ENCODE data around the gene GRM7. TPM values are rescaled to one million over a fixed set of nuclear protein-coding genes. Genes with fewer than 3 reads are reported as not detected.

The GRM7 gene
- polyA plus RNA-seq, 6 donors from 2014 or later, result not detected

GRCh38 chr3:7282988-7283387 lies 422.1 kb downstream of the GRM7 start:
- ATAC-seq (ENCODE audit: low read depth in 2 of 2), result no peak
- Mint-ChIP-seq H3K9me3 (peaks cover 0 to 5% (median 0%) of the 10 kb centered on the region in 7 donors), H3K27me3 (no peaks in the 10 kb centered on the region), H3K27ac (no peak overlapping the region), H3K36me3 (no peaks in the 10 kb centered on the region), H3K4me3 (no peak overlapping the region), H3K4me1 (no peaks in the 10 kb centered on the region)
- no peak for DNase-seq

- DNase-seq, result no peak
- peaks cover 0 to 5% (median 0%) of the 10 kb centered on the region in 7 donors for H3K9me3 Mint-ChIP-seq
- ATAC-seq (ENCODE audit: low read depth in 2 of 2), result no peak
- H3K36me3 Mint-ChIP-seq, result no peaks in the 10 kb centered on the region
- H3K4me1 Mint-ChIP-seq, result no peaks in the 10 kb centered on the region
- H3K4me3 Mint-ChIP-seq, result no peak overlapping the region
- H3K27me3 Mint-ChIP-seq, result no peaks in the 10 kb centered on the region
- no peak overlapping the region for H3K27ac Mint-ChIP-seq
Measured at GRCh38 chr3:7285505-7285904, 424.6 kb downstream of the GRM7 start.

- no peaks in the 10 kb centered on the region for H3K4me1 Mint-ChIP-seq
- DNase-seq (no peak), ATAC-seq (ENCODE audit: low read depth in 2 of 2) (no peak)
- H3K36me3 Mint-ChIP-seq, result no peaks in the 10 kb centered on the region
- H3K9me3 Mint-ChIP-seq, result peaks cover 0 to 4% (median 2%) of the 10 kb centered on the region in 7 donors
- no peak overlapping the region for H3K4me3 Mint-ChIP-seq
- no peak overlapping the region for H3K27ac Mint-ChIP-seq
- no peaks in the 10 kb centered on the region for H3K27me3 Mint-ChIP-seq
Measured at GRCh38 chr3:7288133-7288532, 427.2 kb downstream of the GRM7 start.

GRCh38 chr3:7289121-7289520 lies 428.2 kb downstream of the GRM7 start:
- Mint-ChIP-seq H3K27me3 (no peaks in the 10 kb centered on the region), H3K4me3 (no peak overlapping the region), H3K27ac (no peak overlapping the region), H3K4me1 (no peaks in the 10 kb centered on the region), H3K9me3 (peaks cover 0 to 7% (median 2%) of the 10 kb centered on the region in 7 donors), H3K36me3 (no peaks in the 10 kb centered on the region)
- ATAC-seq (ENCODE audit: low read depth in 2 of 2) (no peak), DNase-seq (no peak)

- H3K27me3 Mint-ChIP-seq, result no peaks in the 10 kb centered on the region
- peaks cover 0 to 7% (median 2%) of the 10 kb centered on the region in 7 donors for H3K9me3 Mint-ChIP-seq
- H3K4me3 Mint-ChIP-seq, result no peak overlapping the region
- no peak overlapping the region for H3K27ac Mint-ChIP-seq
- no peaks in the 10 kb centered on the region for H3K4me1 Mint-ChIP-seq
- H3K36me3 Mint-ChIP-seq, result no peaks in the 10 kb centered on the region
- ATAC-seq (ENCODE audit: low read depth in 2 of 2) (no peak), DNase-seq (no peak)
Measured at GRCh38 chr3:7290077-7290825, 429.3 kb downstream of the GRM7 start.

- Mint-ChIP-seq H3K27me3 (no peaks in the 10 kb centered on the region), H3K27ac (no peak overlapping the region), H3K4me1 (no peaks in the 10 kb centered on the region), H3K36me3 (no peaks in the 10 kb centered on the region), H3K9me3 (peaks cover 0 to 7% (median 2%) of the 10 kb centered on the region in 7 donors), H3K4me3 (no peak overlapping the region)
- no peak for DNase-seq
- no peak for ATAC-seq (ENCODE audit: low read depth in 2 of 2)
Measured at GRCh38 chr3:7292362-7292761, 431.4 kb downstream of the GRM7 start.

GRCh38 chr3:7293286-7293685 lies 432.4 kb downstream of the GRM7 start:
- ATAC-seq (ENCODE audit: low read depth in 2 of 2) (no peak), DNase-seq (no peak)
- Mint-ChIP-seq H3K4me1 (no peaks in the 10 kb centered on the region), H3K9me3 (peaks cover 0 to 7% (median 2%) of the 10 kb centered on the region in 7 donors), H3K4me3 (no peak overlapping the region), H3K27ac (no peak overlapping the region), H3K36me3 (no peaks in the 10 kb centered on the region), H3K27me3 (no peaks in the 10 kb centered on the region)

GRCh38 chr3:7305561-7305960 lies 444.6 kb downstream of the GRM7 start:
- Mint-ChIP-seq H3K27ac (peak overlapping the region in 1 of 6 donors; percentile 44), H3K27me3 (no peaks in the 10 kb centered on the region), H3K4me3 (no peak overlapping the region), H3K4me1 (no peaks in the 10 kb centered on the region), H3K9me3 (peaks cover 2 to 17% (median 10%) of the 10 kb centered on the region in 7 donors), H3K36me3 (no peaks in the 10 kb centered on the region)
- ATAC-seq (ENCODE audit: low read depth in 2 of 2), result no peak
- DNase-seq, result no peak

- Mint-ChIP-seq H3K4me3 (no peak overlapping the region), H3K36me3 (no peaks in the 10 kb centered on the region), H3K4me1 (no peaks in the 10 kb centered on the region), H3K27me3 (no peaks in the 10 kb centered on the region), H3K27ac (no peak overlapping the region), H3K9me3 (peaks cover 4 to 17% (median 9%) of the 10 kb centered on the region in 7 donors)
- ATAC-seq (ENCODE audit: low read depth in 2 of 2), result no peak
- no peak for DNase-seq
Measured at GRCh38 chr3:7306901-7307300, 446.0 kb downstream of the GRM7 start.

- no peaks in the 10 kb centered on the region for H3K27me3 Mint-ChIP-seq
- ATAC-seq (ENCODE audit: low read depth in 2 of 2) (no peak), DNase-seq (no peak)
- H3K36me3 Mint-ChIP-seq, result no peaks in the 10 kb centered on the region
- H3K4me1 Mint-ChIP-seq, result no peaks in the 10 kb centered on the region
- H3K9me3 Mint-ChIP-seq, result peaks cover 4 to 17% (median 10%) of the 10 kb centered on the region in 7 donors
- no peak overlapping the region for H3K4me3 Mint-ChIP-seq
- no peak overlapping the region for H3K27ac Mint-ChIP-seq
Measured at GRCh38 chr3:7307410-7307809, 446.5 kb downstream of the GRM7 start.

- Mint-ChIP-seq H3K9me3 (peaks cover 2 to 7% (median 4%) of the 10 kb centered on the region in 7 donors), H3K4me1 (no peaks in the 10 kb centered on the region), H3K27ac (no peak overlapping the region), H3K27me3 (no peaks in the 10 kb centered on the region), H3K4me3 (no peak overlapping the region), H3K36me3 (no peaks in the 10 kb centered on the region)
- DNase-seq (no peak), ATAC-seq (ENCODE audit: low read depth in 2 of 2) (no peak)
Measured at GRCh38 chr3:7309641-7310102, 448.8 kb downstream of the GRM7 start.

GRCh38 chr3:7315037-7315436 lies 454.1 kb downstream of the GRM7 start:
- Mint-ChIP-seq H3K27ac (no peak overlapping the region), H3K36me3 (no peaks in the 10 kb centered on the region), H3K4me1 (no peaks in the 10 kb centered on the region), H3K4me3 (no peak overlapping the region), H3K27me3 (peaks cover 0 to 4% (median 0%) of the 10 kb centered on the region in 3 donors), H3K9me3 (peaks cover 2 to 16% (median 6%) of the 10 kb centered on the region in 7 donors)
- DNase-seq, result no peak
- no peak for ATAC-seq (ENCODE audit: low read depth in 2 of 2)

- Mint-ChIP-seq H3K4me1 (no peaks in the 10 kb centered on the region), H3K27ac (no peak overlapping the region), H3K36me3 (no peaks in the 10 kb centered on the region), H3K9me3 (peaks cover 0 to 8% (median 3%) of the 10 kb centered on the region in 7 donors), H3K27me3 (peaks cover 0 to 4% (median 0%) of the 10 kb centered on the region in 3 donors), H3K4me3 (no peak overlapping the region)
- no peak for ATAC-seq (ENCODE audit: low read depth in 2 of 2)
- DNase-seq, result no peak
Measured at GRCh38 chr3:7322957-7323669, 462.2 kb downstream of the GRM7 start.

GRCh38 chr3:7328339-7328738 lies 467.4 kb downstream of the GRM7 start:
- peaks cover 0 to 8% (median 4%) of the 10 kb centered on the region in 7 donors for H3K9me3 Mint-ChIP-seq
- no peaks in the 10 kb centered on the region for H3K4me1 Mint-ChIP-seq
- H3K27me3 Mint-ChIP-seq, result no peaks in the 10 kb centered on the region
- ATAC-seq (ENCODE audit: low read depth in 2 of 2), result no peak
- no peak overlapping the region for H3K27ac Mint-ChIP-seq
- no peak overlapping the region for H3K4me3 Mint-ChIP-seq
- no peaks in the 10 kb centered on the region for H3K36me3 Mint-ChIP-seq
- no peak for DNase-seq
